HUES6 (cell line): ENCODE measurements around the gene MAPK8.
"Not testable (repeated sequence)": the region's sequence is repeated elsewhere in the genome, so short reads cannot be mapped to it uniquely, and the experiment has no call there.

ENCODE experiments used
- H3K27ac ChIP-seq: 2 replicates; pipeline ENCODE4 v1.7.0; 2013; ENCODE audit warnings: low read depth, mild to moderate bottlenecking, low read length, inconsistent platforms
- H3K27me3 ChIP-seq: 2 replicates; pipeline ENCODE4 v1.6.1; 2013; ENCODE audit warnings: low read length; ENCODE audit not compliant: control insufficient read depth, insufficient read depth
- H3K36me3 ChIP-seq: 2 replicates; pipeline ENCODE4 v1.6.1; 2013; ENCODE audit warnings: low read length; ENCODE audit not compliant: control insufficient read depth, insufficient read depth
- H3K4me1 ChIP-seq: 2 replicates; pipeline ENCODE4 v1.6.1; 2013; ENCODE audit warnings: low read length; ENCODE audit not compliant: control insufficient read depth, insufficient read depth
- H3K4me3 ChIP-seq: 2 replicates; pipeline ENCODE4 v1.5.1; 2013; ENCODE audit warnings: low read depth, low read length
- H3K9ac ChIP-seq: one replicate; pipeline ENCODE4 v1.6.1; 2013; ENCODE audit warnings: mild to moderate bottlenecking, low read length
- H3K9me3 ChIP-seq: 2 replicates; pipeline ENCODE4 v1.6.1; 2013; ENCODE audit warnings: low read depth, low read length; ENCODE audit not compliant: control insufficient read depth, insufficient read depth

Gene MAPK8

GRCh38 chr10:48336978-48337599 is 30.6 kb downstream of the MAPK8 start:
- no peak overlapping the region for H3K9ac ChIP-seq
- no peaks in the 10 kb centered on the region for H3K27me3 ChIP-seq
- H3K9me3 ChIP-seq = peaks cover 2% of the 10 kb centered on the region; the same call in 1 of the 2 replicates
- H3K4me3 ChIP-seq = no peak overlapping the region
- peaks cover 9% of the 10 kb centered on the region for H3K4me1 ChIP-seq
- H3K27ac ChIP-seq = no peak overlapping the region
- no peaks in the 10 kb centered on the region for H3K36me3 ChIP-seq

- Histone ChIP-seq H3K4me3 (no peak overlapping the region), H3K9ac (no peak overlapping the region), H3K27ac (no peak overlapping the region), H3K4me1 (peaks cover 5% of the 10 kb centered on the region; the same call in 1 of the 2 replicates), H3K27me3 (no peaks in the 10 kb centered on the region), H3K36me3 (no peaks in the 10 kb centered on the region), H3K9me3 (no peaks in the 10 kb centered on the region)
These were observed 34.3 kb downstream of the MAPK8 start for GRCh38 chr10:48340734-48341133.

DNA sequence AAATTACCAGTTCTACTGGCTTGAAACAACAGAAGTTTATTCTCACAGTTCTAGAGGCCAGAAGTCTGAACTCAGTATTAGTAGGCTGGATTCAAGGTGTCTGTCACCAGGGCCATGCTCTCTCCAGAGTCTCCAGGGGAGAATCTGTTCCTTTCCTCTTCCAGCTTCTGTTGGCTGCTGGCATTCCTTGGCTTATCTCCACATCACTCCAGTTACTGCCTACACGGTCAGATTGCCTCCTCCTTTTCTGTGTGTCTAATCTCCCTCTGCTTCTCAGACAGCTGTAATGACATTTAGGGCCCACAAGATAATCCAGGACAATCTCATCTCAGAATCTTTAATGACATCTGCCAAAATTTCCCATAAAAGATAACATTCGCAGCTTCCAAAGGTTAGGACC is 36.6 kb downstream of the MAPK8 start:
- Histone ChIP-seq H3K36me3 (no peaks in the 10 kb centered on the region), H3K4me3 (no peak overlapping the region), H3K27ac (no peak overlapping the region), H3K9me3 (0 out of 2 replicates have a peak, but pooled peaks cover 8% of the 10 kb centered on the region), H3K4me1 (peaks cover 5% of the 10 kb centered on the region; the same call in 1 of the 2 replicates), H3K27me3 (no peaks in the 10 kb centered on the region), H3K9ac (no peak overlapping the region)

- H3K4me1 ChIP-seq = peaks cover 5% of the 10 kb centered on the region; the same call in 1 of the 2 replicates
- no peaks in the 10 kb centered on the region for H3K27me3 ChIP-seq
- no peak overlapping the region for H3K9ac ChIP-seq
- no peak overlapping the region for H3K27ac ChIP-seq
- H3K4me3 ChIP-seq = no peak overlapping the region
- 0 out of 2 replicates have a peak, but pooled peaks cover 8% of the 10 kb centered on the region for H3K9me3 ChIP-seq
- H3K36me3 ChIP-seq = no peaks in the 10 kb centered on the region
These were observed 37.6 kb downstream of the MAPK8 start for GRCh38 chr10:48343921-48344598.

DNA sequence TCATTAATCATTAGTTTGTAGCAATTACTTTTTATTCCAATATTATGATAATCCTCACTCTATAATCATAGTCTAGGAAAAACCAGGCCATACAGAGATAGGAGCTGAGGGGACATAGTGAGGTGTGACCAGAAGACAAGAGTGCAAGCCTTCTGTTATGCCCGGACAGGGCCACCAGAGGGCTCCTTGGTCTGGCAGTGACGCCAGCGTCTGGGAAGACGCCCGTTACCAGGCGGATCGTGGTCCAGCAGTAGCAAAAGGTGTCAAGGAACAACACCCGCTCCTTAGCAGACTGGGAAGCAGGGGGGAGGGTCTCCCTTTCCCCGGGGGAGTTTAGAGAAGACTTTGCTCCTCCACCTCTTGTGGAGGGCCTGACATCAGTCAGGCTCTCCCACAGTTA is 39.8 kb downstream of the MAPK8 start:
- H3K9me3 ChIP-seq, H3K27ac ChIP-seq, H3K27me3 ChIP-seq, H3K36me3 ChIP-seq, H3K4me3 ChIP-seq, H3K4me1 ChIP-seq, H3K9ac ChIP-seq: not testable (repeated sequence)

DNA sequence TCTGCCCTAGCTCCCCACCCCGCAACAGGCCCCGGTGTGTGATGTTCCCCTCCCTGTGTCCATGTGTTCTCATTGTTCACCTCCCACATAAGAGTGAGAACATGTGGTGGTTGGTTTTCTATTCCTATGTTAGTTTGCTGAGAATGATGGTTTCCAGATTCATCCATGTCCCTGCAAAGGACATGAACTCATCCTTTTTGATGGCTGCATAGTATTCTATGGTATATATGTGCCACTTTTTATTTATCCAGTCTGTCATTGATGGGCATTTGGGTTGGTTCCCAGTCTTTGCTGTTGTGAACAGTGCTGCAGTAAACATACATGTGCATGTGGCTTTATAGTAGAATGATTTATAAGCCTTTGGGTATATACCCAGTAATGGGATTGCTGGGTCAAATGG is 41.1 kb downstream of the MAPK8 start:
- not testable (repeated sequence) for H3K36me3 ChIP-seq, H3K27me3 ChIP-seq, H3K9ac ChIP-seq, H3K4me3 ChIP-seq, H3K9me3 ChIP-seq, H3K4me1 ChIP-seq, H3K27ac ChIP-seq

DNA sequence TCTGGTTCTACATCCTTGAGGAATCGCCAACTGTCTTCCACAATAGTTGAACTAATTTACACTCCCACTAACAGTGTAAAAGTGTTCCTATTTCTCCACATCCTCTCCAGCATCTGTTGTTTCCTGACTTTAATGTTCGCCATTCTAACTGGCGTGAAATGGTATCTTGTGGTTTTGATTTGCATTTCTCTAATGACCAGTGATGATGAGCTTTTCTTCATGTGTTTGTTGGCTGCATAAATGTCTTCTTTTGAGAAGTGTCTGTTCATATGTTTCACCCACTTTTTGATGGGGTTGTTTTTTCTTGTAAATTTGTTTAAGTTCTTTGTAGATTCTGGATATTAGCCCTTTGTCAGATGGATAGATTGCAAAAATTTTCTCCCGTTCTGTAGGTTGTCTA is 41.5 kb downstream of the MAPK8 start:
- H3K9ac ChIP-seq, H3K9me3 ChIP-seq, H3K36me3 ChIP-seq, H3K4me3 ChIP-seq, H3K27ac ChIP-seq, H3K4me1 ChIP-seq, H3K27me3 ChIP-seq: not testable (repeated sequence)

DNA sequence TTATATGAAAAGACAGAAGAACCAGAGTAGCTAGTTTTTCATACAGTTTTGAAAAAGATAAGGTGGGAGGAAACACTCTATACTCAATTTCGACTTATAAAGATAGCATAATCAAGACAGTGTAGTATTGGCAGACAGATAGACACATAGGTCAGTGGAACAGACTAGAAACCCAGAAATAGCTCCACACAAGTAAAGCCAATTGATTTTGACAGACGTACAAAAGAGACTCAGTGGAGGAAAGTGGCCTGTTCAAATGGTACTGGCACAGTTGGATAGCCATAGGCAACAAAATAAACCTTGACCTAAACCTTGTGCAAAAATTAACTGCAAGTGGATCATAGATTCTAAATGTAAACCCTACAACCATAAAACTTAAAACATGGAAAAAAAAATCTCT is 46.8 kb downstream of the MAPK8 start:
- no peaks in the 10 kb centered on the region for H3K4me1 ChIP-seq
- no peaks in the 10 kb centered on the region for H3K27me3 ChIP-seq
- no peak overlapping the region for H3K27ac ChIP-seq
- H3K36me3 ChIP-seq = no peaks in the 10 kb centered on the region
- H3K9ac ChIP-seq = no peak overlapping the region
- no peaks in the 10 kb centered on the region for H3K9me3 ChIP-seq
- no peak overlapping the region for H3K4me3 ChIP-seq

GRCh38 chr10:48357631-48358030 is 51.2 kb downstream of the MAPK8 start:
- Histone ChIP-seq H3K4me3 (no peak overlapping the region), H3K27ac (no peak overlapping the region), H3K9ac (no peak overlapping the region), H3K36me3 (no peaks in the 10 kb centered on the region), H3K4me1 (no peaks in the 10 kb centered on the region), H3K27me3 (no peaks in the 10 kb centered on the region), H3K9me3 (no peaks in the 10 kb centered on the region)

DNA sequence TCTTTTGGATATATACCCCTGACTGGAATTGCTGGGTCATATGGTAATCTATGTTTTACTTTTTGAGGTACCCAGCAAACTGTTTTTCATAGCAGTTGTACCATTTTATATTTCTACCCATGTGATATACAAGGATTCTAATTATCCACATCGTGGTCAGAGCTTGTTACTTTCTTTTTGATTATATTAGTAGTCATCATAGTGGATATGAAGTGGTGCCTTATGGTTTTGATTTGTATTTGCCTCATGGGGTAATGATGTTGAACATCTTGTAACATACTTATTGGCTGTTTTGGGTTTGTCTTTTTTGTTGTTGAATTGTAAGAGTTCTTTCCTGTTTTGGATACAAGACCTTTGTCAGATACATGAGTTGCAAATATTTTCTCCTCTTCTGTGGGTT is 51.7 kb downstream of the MAPK8 start:
- Histone ChIP-seq H3K9ac (no peak overlapping the region), H3K27me3 (no peaks in the 10 kb centered on the region), H3K9me3 (no peaks in the 10 kb centered on the region), H3K4me1 (no peaks in the 10 kb centered on the region), H3K36me3 (no peaks in the 10 kb centered on the region), H3K4me3 (no peak overlapping the region), H3K27ac (no peak overlapping the region)

DNA sequence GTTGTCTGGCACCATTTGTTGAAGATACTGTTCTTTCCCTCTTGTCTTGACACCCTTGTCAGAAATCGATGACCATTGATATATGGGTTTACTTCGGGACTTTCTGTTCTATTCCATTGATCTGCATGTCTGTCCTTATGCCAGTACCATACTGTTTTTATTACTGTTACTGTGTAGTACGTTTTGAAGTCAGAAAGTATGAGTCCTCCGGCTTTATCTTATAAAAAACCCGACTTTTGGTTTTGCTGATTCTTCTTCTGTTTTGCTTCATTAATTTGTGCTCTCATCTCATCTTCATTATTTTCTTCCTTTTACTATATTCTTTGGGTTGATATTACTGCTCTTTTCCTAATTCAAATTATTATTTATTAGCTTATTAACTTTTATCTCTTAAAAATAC is 52.4 kb downstream of the MAPK8 start:
- Histone ChIP-seq H3K9me3 (no peaks in the 10 kb centered on the region), H3K36me3 (no peaks in the 10 kb centered on the region), H3K4me3 (no peak overlapping the region), H3K9ac (no peak overlapping the region), H3K27me3 (no peaks in the 10 kb centered on the region), H3K27ac (no peak overlapping the region), H3K4me1 (peaks cover 2% of the 10 kb centered on the region)
